ENCODE data around the gene TNFAIP8.

- TF ChIP-seq CTCF (IDR thresholded peaks at IDR 0.05; ENCODE audit: insufficient read depth, low read depth, low read length) (no peak), EZH2 (IDR thresholded peaks at IDR 0.05; ENCODE audit: insufficient read depth, low read length) (no peak)
These were observed 10.2 kb downstream of the TNFAIP8 start for GRCh38 chr5:119365847-119366539.
